ENCODE measurements around the gene CRIP1.
A peak's percentile ranks its signal among the peaks of the same experiment; 100 is the strongest.

Gene CRIP1

GRCh38 chr14:105480807-105481801 lies 5.6 kb upstream of the CRIP1 start:
- peak; percentile 94 for DNase-seq (ENCODE audit: low spot score)

GRCh38 chr14:105481886-105482457 lies 4.7 kb upstream of the CRIP1 start:
- DNase-seq (ENCODE audit: low spot score): peak; percentile 99

GRCh38 chr14:105482486-105483110 lies 4.1 kb upstream of the CRIP1 start:
- DNase-seq (ENCODE audit: low spot score): no peak

- DNase-seq (ENCODE audit: low spot score): no peak
Measured at GRCh38 chr14:105483300-105484068, 3.2 kb upstream of the CRIP1 start.

GRCh38 chr14:105484069-105484996 lies 2.4 kb upstream of the CRIP1 start:
- DNase-seq (ENCODE audit: low spot score): peak; percentile 88

GRCh38 chr14:105484997-105485393 lies 1.7 kb upstream of the CRIP1 start:
- DNase-seq (ENCODE audit: low spot score): no peak

- DNase-seq (ENCODE audit: low spot score): peak; percentile 79
Measured at GRCh38 chr14:105485739-105486162, 935 bp upstream of the CRIP1 start.

- DNase-seq (ENCODE audit: low spot score): peak; percentile 91
Measured at GRCh38 chr14:105486974-105487448, 325 bp downstream of the CRIP1 start.

GRCh38 chr14:105487449-105487985 lies 831 bp downstream of the CRIP1 start:
- peak; percentile 78 for DNase-seq (ENCODE audit: low spot score)

GRCh38 chr14:105487986-105488777 lies 1.5 kb downstream of the CRIP1 start:
- peak; percentile 52 for DNase-seq (ENCODE audit: low spot score)

GRCh38 chr14:105488781-105489541 lies 2.3 kb downstream of the CRIP1 start:
- peak; percentile 31 for DNase-seq (ENCODE audit: low spot score)

- DNase-seq (ENCODE audit: low spot score): peak; percentile 89
Measured at GRCh38 chr14:105489542-105490266, 3.0 kb downstream of the CRIP1 start.

GRCh38 chr14:105490267-105490571 lies 3.5 kb downstream of the CRIP1 start:
- DNase-seq (ENCODE audit: low spot score): no peak

- peak; percentile 99 for DNase-seq (ENCODE audit: low spot score)
Measured at GRCh38 chr14:105490572-105491365, 4.1 kb downstream of the CRIP1 start, which contains the start of gene TEDC1. Gene TEDC1, plus strand, starts transcription at chr14:105491246. Its CDS starts 130 bp downstream, at chr14:105491376.

GRCh38 chr14:105491366-105491973 lies 4.8 kb downstream of the CRIP1 start:
- peak; percentile 90 for DNase-seq (ENCODE audit: low spot score)

GRCh38 chr14:105492031-105492970 lies 5.6 kb downstream of the CRIP1 start:
- DNase-seq (ENCODE audit: low spot score): peak; percentile 13
